GM18870 (cell line): ENCODE results near the gene PPP4R2.
A peak's percentile ranks its signal among the peaks of the same experiment; 100 is the strongest.

Experiments used
- ATAC-seq: cut with Tn5 transposase; IDR thresholded peaks from one replicate; pipeline ENCODE4 v1.9.1; 2021; ENCODE audit warnings: moderate library complexity; ENCODE audit not compliant: unreplicated experiment

Gene PPP4R2

GRCh38 chr3:73068419-73068818 lies 71.8 kb downstream of the PPP4R2 start:
- ATAC-seq, result no peak

- no peak for ATAC-seq
Observed at GRCh38 chr3:73069187-73069586, 72.6 kb downstream of the PPP4R2 start.

GRCh38 chr3:73069775-73070444 lies 73.3 kb downstream of the PPP4R2 start:
- no peak for ATAC-seq

- ATAC-seq, result no peak
Observed at GRCh38 chr3:73070675-73071575, 74.3 kb downstream of the PPP4R2 start.

GRCh38 chr3:73071952-73072351 lies 75.3 kb downstream of the PPP4R2 start:
- no peak for ATAC-seq

GRCh38 chr3:73072634-73073033 lies 76.0 kb downstream of the PPP4R2 start:
- ATAC-seq, result no peak

- ATAC-seq, result no peak
Observed at GRCh38 chr3:73073091-73073707, 76.6 kb downstream of the PPP4R2 start.

- ATAC-seq, result no peak
Observed at GRCh38 chr3:73074781-73075180, 78.2 kb downstream of the PPP4R2 start.

GRCh38 chr3:73080216-73080966 lies 83.8 kb downstream of the PPP4R2 start:
- ATAC-seq, result peak; percentile 63

- ATAC-seq, result no peak
Observed at GRCh38 chr3:73081140-73081539, 84.5 kb downstream of the PPP4R2 start.

- ATAC-seq, result no peak
Observed at GRCh38 chr3:73084170-73084569, 87.6 kb downstream of the PPP4R2 start.

GRCh38 chr3:73086071-73086494 lies 89.5 kb downstream of the PPP4R2 start:
- no peak for ATAC-seq

- no peak for ATAC-seq
Observed at GRCh38 chr3:73094129-73094528, 97.5 kb downstream of the PPP4R2 start.

GRCh38 chr3:73094951-73095350 lies 98.3 kb downstream of the PPP4R2 start:
- ATAC-seq, result no peak

GRCh38 chr3:73096169-73096568 lies 99.6 kb downstream of the PPP4R2 start:
- ATAC-seq, result no peak

GRCh38 chr3:73098026-73098425 lies 101.4 kb downstream of the PPP4R2 start:
- ATAC-seq, result no peak

GRCh38 chr3:73098873-73099272 lies 102.3 kb downstream of the PPP4R2 start:
- ATAC-seq, result no peak

GRCh38 chr3:73100741-73101559 lies 104.3 kb downstream of the PPP4R2 start:
- ATAC-seq, result peak; percentile 72

- ATAC-seq, result no peak
Observed at GRCh38 chr3:73101881-73102280, 105.3 kb downstream of the PPP4R2 start.

- no peak for ATAC-seq
Observed at GRCh38 chr3:73107215-73107614, 110.6 kb downstream of the PPP4R2 start.
